Fibroblast of skin of right quadriceps (primary cell): ENCODE data around the gene PTPRK.

Experiments used
- DNase-seq: peaks from one replicate; pipeline ENCODE4 v3.0.0-alpha.2; 2013

The PTPRK gene

DNA sequence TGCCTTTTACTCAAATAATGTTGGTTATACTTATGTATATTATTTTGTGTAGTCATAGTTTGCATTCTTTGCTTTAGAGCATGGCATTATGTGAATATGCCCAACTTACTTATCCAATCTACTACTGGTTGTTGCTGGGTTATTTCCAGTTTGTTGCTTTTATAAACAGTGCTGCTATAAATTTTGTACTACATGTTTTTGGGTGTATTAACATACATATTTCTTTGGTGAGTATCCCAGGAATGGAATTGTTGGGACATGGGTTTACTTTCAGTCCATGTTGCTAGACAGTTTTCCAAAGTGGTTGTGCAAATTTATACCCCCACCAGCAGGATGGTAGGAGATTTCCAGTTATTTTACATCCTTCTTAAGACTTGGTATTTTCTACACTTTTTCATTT lies 462.5 kb downstream of the PTPRK start:
- DNase-seq, result peak; percentile 62

DNA sequence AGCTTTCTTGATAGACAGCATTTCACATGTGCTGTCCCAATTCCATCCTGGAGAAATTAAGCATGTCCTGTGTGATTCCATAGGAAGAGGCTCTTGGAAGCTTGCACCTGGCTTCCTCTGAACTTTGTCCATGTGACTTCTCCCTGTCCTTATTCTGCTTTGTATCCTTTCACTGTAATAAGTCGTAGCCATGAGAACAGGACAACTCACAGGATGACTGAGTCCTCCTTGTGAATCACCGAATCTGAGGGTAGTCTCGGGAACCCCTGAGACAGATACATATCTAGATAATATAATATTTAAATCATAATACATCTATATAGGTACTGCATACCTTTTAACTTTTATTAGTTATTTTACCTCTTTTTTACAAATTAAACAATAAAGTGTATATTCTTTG lies 462.9 kb downstream of the PTPRK start:
- peak; percentile 3 for DNase-seq

DNA sequence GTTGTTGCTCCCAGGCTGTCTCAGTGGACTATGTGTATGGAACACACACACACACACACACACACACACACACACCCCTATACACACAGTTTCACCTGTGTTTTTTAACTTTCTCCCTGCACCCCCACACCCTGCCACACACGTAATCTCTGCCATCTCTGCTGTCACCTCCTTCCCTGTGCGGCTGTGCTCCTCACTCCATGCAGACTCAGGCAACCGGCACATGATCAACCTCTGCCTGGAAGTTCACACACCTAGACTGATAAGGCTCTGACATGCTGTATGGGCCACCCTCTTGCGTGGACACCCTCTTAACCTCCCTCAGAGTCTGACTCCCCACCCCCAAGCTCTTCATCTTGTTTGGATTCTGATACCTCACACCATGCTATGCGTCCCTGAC lies 467.3 kb downstream of the PTPRK start:
- DNase-seq, result no peak

DNA sequence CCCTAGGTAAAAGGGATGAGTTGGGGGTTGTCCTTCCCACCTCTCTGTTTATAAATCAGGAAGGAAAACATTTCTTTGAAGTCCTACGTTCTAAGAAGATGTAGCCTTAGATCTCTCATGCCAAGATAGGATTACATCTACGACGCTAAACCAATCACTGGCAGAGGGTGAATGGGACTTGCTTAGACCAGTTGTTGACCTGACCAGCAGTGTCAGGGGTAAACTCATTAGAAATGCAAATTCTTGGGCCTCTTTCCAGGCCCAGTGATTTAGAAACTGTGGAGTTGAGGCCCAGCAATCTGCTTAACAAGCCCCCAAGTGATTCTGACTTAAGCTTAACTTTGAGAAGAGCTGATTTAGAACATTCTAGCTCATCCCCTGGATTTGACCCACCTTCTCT lies 472.4 kb downstream of the PTPRK start:
- DNase-seq, result no peak

DNA sequence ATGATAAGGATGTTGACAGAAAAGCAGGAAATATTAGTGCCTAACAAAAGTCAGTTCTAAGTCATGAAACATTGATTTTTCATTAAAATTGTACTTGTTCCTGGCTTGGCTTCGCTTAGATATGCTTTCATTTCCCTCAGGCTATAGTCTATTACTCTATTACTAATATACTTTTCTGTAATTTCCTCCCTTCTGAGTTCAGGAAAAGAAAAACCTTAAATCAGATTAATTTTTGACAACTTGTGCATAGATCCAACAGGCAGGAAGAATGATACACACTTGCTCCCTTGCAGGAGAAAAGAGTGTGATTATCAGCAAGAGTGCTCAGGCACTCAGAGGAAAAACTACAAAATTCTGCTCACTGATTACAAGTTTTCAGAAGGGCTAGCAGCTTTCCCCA lies 474.4 kb downstream of the PTPRK start:
- no peak for DNase-seq

DNA sequence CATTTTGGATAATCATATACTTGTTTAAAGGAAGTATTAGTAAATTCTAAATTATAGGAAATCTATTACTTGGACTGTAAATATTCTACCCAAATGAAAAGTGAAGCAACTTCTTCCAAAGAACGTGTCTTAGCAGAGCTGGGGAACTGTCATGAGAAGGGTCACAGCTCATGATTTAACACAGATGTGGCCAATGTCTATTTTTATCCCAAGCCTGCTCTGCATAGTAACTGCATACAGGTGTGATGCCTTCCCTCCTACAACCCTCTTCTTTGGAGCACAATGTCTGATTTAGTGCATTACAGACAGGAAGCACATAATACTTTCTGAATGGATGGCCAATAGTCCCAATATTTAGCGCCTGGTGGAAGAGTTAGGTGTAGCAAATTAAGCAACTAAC lies 480.9 kb downstream of the PTPRK start:
- DNase-seq, result no peak

DNA sequence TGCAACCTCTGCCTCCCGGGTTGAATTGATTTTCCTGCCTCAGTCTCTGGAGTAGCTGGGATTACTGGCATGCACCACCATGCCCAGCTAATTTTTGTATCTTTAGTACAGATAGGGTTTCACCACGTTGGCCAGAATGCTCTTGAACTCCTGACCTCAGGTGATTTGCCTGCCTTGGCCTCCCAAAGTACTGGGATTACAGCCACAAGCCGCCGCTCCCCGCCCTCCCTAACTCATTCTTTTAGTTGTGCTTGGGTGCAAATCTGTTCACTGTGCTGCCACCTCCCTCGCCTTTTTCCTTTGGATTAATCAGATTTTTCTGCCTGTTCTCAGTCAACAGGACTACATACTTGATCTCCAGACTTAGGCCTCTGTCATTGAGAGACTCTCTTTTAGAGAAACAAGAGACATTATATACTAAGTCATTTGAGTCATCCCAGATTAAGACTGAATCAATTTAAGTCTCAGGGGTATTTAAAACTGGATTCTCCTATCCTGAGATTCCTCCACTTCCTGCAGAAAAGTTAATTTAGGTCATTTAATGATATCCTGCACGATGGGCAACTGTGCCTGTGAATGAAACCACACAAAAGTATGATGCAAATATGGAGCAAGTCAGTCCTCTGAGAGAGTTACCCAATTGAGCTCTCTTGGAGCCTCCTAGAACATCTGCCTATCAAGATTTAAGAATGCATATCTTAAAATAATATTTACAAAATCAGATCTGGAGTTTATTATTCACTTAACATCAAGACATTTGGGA lies 483.4 kb downstream of the PTPRK start:
- peak; percentile 63 for DNase-seq

DNA sequence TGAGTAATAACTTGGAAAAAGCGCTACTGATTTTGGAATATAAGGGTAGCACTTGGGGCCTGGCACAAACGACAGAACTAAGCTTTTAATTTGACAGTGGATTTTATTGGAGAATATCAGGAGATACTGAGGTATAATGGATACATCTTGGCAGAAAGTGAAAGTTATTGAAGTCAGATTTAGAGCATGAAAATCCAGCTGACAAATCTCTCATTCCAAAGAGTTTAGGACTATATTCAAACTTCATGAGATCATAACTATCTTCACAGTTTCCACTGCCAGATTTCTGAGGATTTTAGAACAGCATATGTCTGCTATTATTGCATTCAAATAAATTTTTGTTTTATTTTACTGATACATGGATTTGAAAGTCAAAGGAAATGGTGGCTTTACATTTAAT lies 487.2 kb downstream of the PTPRK start:
- DNase-seq, result no peak

DNA sequence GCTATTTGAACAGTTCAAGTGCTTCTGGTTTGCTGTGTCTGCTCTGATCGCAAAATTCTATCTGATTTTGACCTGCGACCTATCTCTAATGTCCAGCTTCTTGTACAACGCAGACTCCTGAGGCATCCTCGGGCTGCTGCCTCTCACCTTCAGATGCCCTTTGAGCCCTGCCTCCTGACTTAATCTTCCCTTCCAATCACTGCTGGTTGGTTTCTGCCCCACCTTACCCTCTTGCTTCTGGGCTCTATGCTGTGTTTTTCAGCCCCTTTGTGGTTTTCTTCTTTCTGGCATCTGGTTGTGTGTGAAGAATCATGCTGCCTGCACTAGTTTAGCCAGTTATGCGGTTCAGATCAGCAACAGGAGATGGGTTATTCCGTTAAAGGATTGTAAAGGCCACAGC lies 488.4 kb downstream of the PTPRK start:
- DNase-seq, result no peak

DNA sequence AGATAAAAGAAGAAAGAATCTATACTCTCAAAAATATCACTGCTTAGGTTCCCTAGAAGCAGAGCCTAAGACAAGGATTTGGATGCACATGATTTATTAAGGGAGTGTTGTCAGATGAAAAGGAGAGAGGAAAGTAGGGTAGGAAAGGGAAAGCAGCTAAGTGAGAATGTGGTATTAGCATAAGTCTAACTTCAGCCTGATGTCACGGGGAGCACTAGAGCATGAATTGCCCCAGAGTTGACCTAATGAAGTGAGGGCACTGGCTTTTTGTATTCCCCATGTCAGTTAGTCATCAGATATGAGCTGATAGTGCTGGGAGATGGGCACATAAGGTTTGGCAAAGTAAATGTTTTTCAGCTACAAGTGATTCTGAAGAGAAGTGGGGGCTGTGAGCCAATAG lies 490.6 kb downstream of the PTPRK start:
- DNase-seq, result no peak

DNA sequence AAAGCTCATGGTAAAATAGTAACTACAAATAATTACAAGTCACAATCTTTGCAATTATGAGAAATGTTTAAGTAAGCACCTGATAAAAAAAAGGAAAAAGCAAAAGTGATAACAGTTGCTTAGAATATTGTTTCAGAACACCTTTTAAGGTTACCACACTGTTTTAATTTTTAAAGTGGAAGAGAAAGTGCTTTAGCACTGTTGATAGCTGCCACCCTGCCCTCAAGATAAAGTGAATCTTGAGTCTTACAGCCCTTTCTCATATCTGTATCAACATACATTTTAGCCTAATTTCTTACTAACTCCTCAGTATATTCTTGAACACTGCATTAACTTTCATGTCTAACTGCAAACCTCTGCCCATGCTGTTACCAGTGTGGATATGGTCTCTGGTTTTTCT lies 492.2 kb downstream of the PTPRK start:
- DNase-seq, result no peak

DNA sequence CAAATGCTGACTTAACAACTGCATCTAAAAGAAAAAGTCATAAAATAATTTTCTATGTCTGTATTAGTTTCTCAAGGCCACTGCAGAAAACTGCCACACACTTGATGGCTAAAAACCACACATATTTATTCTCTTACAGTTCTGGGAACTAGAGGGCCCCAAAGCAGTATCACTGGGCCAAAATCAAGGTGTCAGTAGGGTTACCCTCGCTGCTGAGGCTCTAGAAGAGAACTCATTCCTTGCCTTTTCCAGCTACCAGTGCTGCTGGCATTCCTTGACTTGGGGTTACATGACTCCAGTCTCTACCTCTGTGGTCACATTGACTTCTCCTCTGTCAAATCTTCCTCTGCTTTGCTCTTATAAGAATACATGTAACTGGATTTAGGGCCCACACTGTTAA lies 494.9 kb downstream of the PTPRK start:
- no peak for DNase-seq

DNA sequence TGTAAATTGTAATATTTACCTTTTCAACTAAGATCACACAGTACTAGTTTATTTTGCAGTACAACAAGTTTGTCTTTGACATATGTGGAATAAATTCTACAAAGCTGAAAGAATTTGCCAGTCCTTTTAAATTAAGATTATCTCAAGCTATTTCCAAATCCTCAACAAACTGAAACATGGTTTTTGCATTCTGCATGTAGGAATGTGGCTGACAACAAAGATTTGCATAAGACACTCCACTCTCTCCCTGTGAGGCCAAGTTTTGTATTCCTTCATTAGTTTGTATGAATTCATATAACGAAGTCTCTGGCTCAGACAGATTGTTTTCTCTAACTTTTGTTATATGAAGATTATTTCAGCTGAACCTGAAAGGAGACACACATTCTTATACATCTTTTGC lies 495.4 kb downstream of the PTPRK start:
- DNase-seq, result no peak

DNA sequence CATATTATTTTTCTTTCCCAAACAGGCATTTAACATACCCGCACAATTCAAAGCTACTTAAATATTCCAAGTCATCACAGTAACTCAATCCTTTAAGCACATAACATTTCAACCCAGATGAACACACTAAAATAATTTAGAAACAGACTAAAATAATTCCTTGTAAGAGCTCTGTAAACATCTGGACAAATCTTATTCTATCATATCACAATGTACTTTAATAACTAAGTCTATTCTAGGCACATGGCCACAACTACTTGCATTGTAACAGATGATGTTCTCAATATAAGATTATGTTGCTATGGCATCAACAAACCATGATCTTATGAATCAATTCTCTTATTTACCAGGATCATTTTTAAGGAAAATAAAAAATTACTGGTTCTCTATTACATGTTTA lies 496.4 kb downstream of the PTPRK start:
- no peak for DNase-seq

DNA sequence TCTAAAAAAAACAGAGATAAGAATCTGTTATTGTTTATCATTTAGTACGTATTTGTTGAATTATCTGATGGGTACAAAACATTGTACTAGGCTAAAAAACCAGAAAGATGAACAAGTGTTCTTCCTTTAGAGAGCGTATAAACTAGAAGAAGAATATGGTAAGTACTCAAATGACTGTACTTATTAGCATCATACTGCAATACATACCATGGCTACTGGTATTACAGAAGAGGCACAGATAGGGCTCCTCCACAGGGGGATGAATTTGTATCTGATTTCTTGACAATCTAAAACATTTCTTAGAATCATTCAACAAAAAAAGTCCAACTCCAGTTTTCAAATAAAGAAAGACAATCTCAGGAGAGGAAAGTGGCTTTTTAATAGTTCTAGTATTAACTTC lies 501.6 kb downstream of the PTPRK start:
- no peak for DNase-seq

DNA sequence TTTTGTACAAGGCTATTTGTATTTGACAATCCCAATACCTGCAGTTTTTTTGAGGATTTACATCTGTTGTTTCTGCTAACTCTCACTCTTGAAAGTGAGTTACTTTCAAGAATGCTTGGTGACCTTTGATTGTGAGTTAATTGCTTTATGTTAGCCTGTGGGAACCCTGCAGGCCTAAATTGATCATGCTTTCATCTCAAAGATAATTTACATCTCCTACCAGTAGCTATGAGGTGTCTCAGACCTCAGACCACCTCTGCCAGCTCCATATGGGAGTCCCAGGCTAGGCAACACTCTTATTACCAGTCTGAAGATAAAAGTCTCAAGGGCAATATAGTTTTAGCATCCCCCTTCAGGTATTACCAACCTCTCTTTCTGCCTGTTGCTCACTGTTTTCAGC lies 503.1 kb downstream of the PTPRK start:
- no peak for DNase-seq

DNA sequence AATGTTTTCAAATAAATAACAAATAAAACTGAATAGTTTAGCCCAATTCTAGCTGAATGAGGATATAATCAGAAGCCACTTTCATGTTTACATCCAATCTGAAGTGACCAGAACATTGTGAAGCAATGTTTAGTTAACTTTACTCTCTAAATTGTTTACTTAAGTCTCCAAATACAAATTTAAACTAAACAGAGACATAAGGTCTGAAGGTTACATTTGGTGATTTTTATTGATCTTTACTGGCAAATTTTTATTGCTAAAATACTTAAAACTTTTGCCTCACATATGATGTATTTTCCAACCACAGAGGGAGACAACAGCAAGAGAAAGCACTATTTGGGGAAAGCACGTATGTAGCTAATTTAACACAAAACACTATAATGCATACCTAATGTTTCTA lies 512.7 kb downstream of the PTPRK start:
- DNase-seq, result no peak

DNA sequence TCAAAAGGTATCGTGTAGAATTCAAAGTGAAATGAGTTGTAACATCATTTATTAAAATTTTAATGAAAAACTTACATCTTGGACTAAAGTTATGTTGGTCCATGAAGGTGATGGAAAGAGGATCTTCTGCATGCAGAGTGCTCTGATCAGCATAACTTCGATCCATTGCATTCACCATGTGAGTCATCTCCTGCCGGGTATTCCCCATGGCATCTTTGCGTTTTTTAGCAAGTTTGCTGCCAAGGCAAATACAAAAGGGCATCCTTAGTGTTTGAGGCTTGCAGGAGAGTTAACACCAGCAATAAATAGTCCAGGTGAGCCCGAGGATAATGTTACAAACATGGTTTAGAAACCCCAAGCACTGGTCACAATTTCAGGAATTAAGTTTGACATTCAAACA lies 515.4 kb downstream of the PTPRK start:
- no peak for DNase-seq

DNA sequence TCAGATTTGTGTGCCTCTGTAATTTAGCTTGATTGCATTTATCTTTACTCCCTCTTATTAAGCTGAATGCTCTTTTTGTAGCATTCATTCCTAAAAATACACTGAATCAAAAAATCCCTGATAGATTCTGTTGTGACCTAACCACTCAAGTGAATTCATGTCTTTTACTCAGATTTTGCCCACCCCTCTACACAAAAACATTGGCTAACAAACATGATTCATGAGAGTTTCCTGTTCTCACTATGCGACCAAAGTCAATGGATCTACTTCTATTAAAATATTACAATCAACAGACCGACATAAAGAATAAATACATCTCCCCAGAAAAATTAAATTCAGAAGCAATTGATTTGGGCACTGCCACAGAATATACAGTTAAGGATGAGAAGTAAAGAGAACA lies 520.0 kb downstream of the PTPRK start:
- DNase-seq, result no peak

DNA sequence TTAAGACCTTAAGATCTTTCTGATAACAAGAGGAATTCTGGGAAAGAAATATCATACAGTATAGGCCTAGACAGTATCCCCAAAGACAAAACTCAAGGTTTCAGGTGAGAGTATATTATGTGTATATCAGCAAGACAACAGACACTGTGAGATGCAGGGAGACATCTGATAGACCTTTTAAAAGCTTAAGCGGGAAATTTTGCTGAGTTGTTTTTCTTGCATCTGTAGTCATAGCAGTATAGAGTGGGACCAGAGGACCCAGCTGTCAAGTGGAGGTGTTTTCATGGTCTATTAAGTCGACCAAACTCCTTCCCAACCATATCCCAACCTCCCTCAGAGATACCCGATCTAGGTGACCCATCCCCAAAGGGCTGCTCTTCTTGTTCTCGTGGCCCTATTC lies 521.4 kb downstream of the PTPRK start:
- no peak for DNase-seq

DNA sequence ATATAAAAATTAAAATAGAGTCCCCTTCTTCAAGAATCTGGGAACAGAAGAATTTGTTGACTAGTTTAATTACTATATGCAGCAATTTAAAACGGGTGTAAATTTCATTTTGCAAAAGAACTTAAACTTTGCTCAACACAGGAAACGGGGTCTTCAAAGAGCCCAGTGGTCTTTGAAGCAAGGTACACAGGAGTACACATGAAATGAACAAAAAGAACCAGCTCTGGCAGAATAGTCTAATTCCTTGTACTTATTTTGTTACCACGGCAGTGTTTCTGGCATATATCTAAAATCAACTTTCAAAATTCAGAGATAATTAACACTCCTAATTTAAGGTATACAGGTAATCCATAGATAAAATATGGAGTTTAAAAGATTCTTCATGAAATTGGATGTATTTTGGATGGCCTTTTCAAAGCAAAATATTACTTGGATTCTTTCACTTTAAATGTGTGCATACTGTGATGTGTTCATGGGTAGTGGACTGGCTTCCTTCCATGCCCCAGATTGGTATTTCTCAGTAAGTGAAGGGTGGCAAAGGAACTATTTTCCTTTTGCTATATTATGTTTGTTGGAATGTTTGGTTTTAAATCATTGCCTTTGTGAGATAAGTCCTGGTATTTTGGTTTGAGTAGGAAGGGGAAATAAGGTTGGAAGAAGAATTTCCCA lies 522.8 kb downstream of the PTPRK start:
- DNase-seq, result no peak

DNA sequence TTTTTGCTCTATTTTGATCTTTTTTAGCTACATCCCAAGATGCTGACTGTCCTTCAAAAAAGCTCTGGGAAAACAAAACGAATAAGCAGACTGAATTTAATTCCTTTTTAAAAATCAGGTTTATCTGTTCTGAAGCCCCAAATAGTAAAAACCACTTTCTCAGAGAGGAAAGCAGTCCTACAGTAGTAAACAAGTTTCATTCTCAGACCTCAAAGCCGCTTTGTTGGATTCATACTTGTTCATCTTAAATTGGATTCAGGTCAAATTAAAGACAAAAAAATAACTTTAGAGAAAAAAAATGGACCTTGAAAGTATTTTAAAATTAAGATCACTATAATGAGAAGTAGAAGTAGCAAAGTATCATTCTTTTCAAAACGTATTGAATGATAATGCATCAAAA lies 523.5 kb downstream of the PTPRK start:
- no peak for DNase-seq

DNA sequence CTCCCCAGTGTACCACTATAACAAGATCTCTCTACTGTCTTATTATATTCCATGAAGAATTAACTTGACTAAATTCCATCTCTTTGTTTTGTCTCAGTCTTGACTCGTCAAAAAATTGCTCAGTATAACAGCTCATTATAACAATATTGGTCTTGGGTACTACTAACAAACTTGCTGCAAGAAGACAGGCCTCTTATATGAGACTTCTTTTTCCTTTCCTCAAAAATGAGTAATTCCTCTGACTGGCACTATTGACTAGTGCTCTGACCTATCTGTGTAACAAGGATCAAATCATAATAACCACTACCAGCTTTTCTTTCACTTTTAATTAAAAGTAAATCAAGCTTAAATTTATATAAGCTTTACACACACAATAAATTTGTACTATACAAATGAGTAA lies 528.3 kb downstream of the PTPRK start:
- no peak for DNase-seq

DNA sequence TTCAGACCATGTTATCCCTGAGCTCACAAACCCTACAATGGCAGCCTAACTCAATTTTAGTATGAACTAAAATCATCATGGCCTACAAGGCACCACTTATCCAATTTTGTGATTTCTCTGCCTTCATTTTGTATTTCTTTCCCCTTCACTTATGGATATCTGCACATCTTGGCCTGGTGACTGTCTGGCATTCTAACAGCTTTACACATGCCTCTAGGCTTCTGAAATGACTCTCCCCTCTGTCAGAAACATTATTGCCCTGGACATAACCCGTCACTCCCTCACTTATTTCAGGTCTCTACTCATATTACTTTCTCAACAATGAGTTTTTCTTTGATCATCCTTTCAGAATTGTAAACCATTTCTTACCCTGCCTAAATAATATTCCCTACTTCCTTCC lies 530.3 kb downstream of the PTPRK start:
- no peak for DNase-seq

DNA sequence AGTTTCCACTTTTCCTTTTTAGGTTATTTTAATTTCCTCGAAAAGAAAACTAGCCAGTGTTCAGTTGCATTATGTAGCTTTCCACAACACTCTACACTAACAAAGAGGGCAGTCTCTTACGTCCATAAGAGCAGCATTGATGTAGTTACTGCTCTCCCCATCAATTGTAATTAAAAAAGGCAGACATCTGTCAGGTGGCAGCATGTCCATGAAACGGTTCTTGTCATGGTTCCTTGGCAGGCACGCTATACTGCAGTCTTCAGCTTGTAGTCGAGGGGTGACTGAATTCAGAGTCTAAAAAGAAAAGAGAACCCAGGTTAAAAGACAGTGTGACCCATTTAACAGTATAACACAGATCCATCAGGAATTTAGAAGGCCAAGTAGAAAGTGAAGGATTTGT lies 539.4 kb downstream of the PTPRK start:
- no peak for DNase-seq
